Measurements from ENCODE around the gene OGDH. TPM values are rescaled to one million over a fixed set of nuclear protein-coding genes. Genes with fewer than 3 reads are reported as not detected.

Gene OGDH
- total RNA-seq, 1 donor from 2014 or later: 67.1 TPM

- Mint-ChIP-seq H3K27ac (ENCODE audit: unreplicated experiment) (no peak overlapping the region), H3K27me3 (ENCODE audit: unreplicated experiment) (no peaks in the 10 kb centered on the region), H3K36me3 (ENCODE audit: low read depth, unreplicated experiment) (peaks cover 19% of the 10 kb centered on the region), H3K4me1 (ENCODE audit: unreplicated experiment) (no peaks in the 10 kb centered on the region), H3K9me3 (ENCODE audit: unreplicated experiment) (no peaks in the 10 kb centered on the region), H3K4me3 (ENCODE audit: unreplicated experiment) (no peak overlapping the region)
- no peak for TF ChIP-seq CTCF (IDR thresholded peaks at IDR 0.05; ENCODE audit: unreplicated experiment)
- DNase-seq (ENCODE audit: low spot score): no peak
Observed at GRCh38 chr7:44674381-44674780, 68.0 kb downstream of the OGDH start.

- H3K27me3 Mint-ChIP-seq (ENCODE audit: unreplicated experiment): no peaks in the 10 kb centered on the region
- no peaks in the 10 kb centered on the region for H3K4me1 Mint-ChIP-seq (ENCODE audit: unreplicated experiment)
- H3K9me3 Mint-ChIP-seq (ENCODE audit: unreplicated experiment): no peaks in the 10 kb centered on the region
- H3K4me3 Mint-ChIP-seq (ENCODE audit: unreplicated experiment): no peak overlapping the region
- H3K27ac Mint-ChIP-seq (ENCODE audit: unreplicated experiment): no peak overlapping the region
- H3K36me3 Mint-ChIP-seq (ENCODE audit: low read depth, unreplicated experiment): peaks cover 24% of the 10 kb centered on the region
- DNase-seq (ENCODE audit: low spot score): no peak
- TF ChIP-seq CTCF (IDR thresholded peaks at IDR 0.05; ENCODE audit: unreplicated experiment): no peak
Observed at GRCh38 chr7:44676776-44677175, 70.3 kb downstream of the OGDH start.

- no peak for DNase-seq (ENCODE audit: low spot score)
- peaks cover 21% of the 10 kb centered on the region for H3K36me3 Mint-ChIP-seq (ENCODE audit: low read depth, unreplicated experiment)
- no peak for TF ChIP-seq CTCF (IDR thresholded peaks at IDR 0.05; ENCODE audit: unreplicated experiment)
Observed at GRCh38 chr7:44678101-44678470, 71.7 kb downstream of the OGDH start.

GRCh38 chr7:44678471-44679179 lies 72.2 kb downstream of the OGDH start:
- H3K4me3 Mint-ChIP-seq (ENCODE audit: unreplicated experiment): peak overlapping the region; percentile 9
- no peak overlapping the region for H3K27ac Mint-ChIP-seq (ENCODE audit: unreplicated experiment)
- DNase-seq (ENCODE audit: low spot score): no peak
- H3K9me3 Mint-ChIP-seq (ENCODE audit: unreplicated experiment): no peaks in the 10 kb centered on the region
- H3K27me3 Mint-ChIP-seq (ENCODE audit: unreplicated experiment): no peaks in the 10 kb centered on the region
- TF ChIP-seq CTCF (IDR thresholded peaks at IDR 0.05; ENCODE audit: unreplicated experiment): no peak
- H3K36me3 Mint-ChIP-seq (ENCODE audit: low read depth, unreplicated experiment): peaks cover 21% of the 10 kb centered on the region
- H3K4me1 Mint-ChIP-seq (ENCODE audit: unreplicated experiment): no peaks in the 10 kb centered on the region

More at GRCh38 chr7:44678101-44678470, 71.7 kb downstream of the OGDH start:
- H3K4me3 Mint-ChIP-seq (ENCODE audit: unreplicated experiment): no peak overlapping the region
- no peaks in the 10 kb centered on the region for H3K27me3 Mint-ChIP-seq (ENCODE audit: unreplicated experiment)
- no peaks in the 10 kb centered on the region for H3K9me3 Mint-ChIP-seq (ENCODE audit: unreplicated experiment)
- no peak overlapping the region for H3K27ac Mint-ChIP-seq (ENCODE audit: unreplicated experiment)
- H3K4me1 Mint-ChIP-seq (ENCODE audit: unreplicated experiment): no peaks in the 10 kb centered on the region

GRCh38 chr7:44681645-44682044 lies 75.2 kb downstream of the OGDH start:
- Mint-ChIP-seq H3K27me3 (ENCODE audit: unreplicated experiment) (peaks cover 2% of the 10 kb centered on the region), H3K4me3 (ENCODE audit: unreplicated experiment) (no peak overlapping the region), H3K27ac (ENCODE audit: unreplicated experiment) (no peak overlapping the region), H3K9me3 (ENCODE audit: unreplicated experiment) (no peaks in the 10 kb centered on the region), H3K36me3 (ENCODE audit: low read depth, unreplicated experiment) (peaks cover 32% of the 10 kb centered on the region), H3K4me1 (ENCODE audit: unreplicated experiment) (no peaks in the 10 kb centered on the region)
- no peak for TF ChIP-seq CTCF (IDR thresholded peaks at IDR 0.05; ENCODE audit: unreplicated experiment)
- no peak for DNase-seq (ENCODE audit: low spot score)
